HG03045 (cell line): ENCODE measurements around the gene USP4.
"Not testable (repeated sequence)": the region's sequence is repeated elsewhere in the genome, so short reads cannot be mapped to it uniquely, and the experiment has no call there.

Source experiments
- ATAC-seq: cut with Tn5 transposase; IDR thresholded peaks from one replicate; pipeline ENCODE4 v1.9.1; 2021; ENCODE audit warnings: mild to moderate bottlenecking, moderate library complexity; ENCODE audit not compliant: unreplicated experiment

USP4 gene

DNA sequence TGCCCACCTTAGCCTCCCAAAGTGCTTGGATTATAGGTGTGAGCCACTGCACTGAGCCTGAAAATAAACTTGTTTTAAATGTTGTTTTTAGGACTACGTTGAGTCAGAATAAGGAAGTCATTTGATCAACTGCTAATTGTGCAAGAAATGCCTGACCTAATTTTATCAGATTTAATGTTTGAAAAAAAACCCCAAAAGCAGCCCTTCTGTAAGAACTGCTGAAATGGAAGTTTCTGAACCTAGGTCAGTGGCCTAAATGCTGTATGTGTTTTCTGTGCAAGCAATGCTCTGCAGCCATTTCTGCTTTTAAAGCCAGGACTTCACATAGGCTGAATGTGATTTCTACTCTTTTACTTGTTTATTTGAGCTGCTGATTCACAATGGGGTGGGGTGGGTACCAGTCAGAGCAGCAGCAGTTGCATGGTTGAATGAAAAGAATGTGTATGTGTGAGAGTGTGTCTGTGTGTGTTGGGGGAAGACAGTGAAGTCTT, 11.7 kb upstream of the USP4 start:
- ATAC-seq, result no peak

DNA sequence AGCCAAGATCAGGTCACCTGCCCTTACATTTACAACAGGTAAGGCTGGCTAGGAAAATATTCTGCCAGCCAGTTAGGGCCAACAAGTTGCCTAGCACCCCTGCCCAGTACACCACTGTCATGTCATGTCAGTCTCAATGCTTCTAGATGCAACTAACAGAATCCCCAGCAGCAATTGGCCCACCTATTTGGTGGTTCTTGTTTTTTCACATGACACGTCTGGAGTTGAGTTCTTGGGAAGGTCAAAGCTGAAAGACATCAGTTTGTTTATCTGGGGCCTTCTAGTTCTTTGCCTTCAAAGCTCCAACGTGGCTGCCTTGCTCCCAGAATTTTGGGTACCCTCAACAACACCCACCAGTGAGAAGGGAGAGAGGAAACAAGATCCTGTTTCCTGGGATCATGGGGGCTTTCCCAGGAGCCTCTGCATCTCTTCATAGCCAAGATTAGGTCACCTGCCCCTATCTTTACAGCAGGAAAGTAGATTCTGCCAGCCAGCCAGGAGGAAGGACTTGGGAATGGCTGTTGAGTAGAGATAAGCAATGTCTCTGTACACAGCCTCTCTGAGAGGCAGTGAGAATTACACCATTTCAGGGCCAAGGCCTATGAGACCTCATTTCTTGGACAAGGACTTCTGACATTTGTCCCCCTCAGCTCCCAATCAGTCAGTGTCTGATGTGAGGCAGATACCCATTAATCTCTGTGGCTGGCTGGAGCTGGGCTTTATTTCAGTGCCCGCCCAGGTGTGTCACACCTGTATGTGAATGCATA, 9.7 kb upstream of the USP4 start:
- no peak for ATAC-seq

DNA sequence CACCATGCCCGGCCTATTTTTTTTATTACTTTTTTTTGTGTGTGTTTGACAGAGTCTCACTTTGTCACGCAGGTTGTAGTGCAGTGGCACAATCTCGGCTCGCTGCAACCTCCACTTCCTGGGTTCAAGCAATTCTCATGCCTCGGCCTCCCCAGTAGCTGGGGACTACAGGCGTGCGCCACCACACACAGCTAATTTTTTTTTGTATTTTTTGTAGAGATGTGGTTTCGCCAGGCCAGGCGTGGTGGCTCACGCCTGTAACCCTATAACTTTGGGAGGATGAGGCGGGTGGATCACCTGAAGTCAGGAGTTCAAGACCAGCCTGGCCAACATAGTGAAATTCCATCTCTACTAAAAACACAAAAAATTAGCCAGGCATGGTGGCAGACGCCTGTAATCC, 8.5 kb upstream of the USP4 start:
- ATAC-seq, result not testable (repeated sequence)

DNA sequence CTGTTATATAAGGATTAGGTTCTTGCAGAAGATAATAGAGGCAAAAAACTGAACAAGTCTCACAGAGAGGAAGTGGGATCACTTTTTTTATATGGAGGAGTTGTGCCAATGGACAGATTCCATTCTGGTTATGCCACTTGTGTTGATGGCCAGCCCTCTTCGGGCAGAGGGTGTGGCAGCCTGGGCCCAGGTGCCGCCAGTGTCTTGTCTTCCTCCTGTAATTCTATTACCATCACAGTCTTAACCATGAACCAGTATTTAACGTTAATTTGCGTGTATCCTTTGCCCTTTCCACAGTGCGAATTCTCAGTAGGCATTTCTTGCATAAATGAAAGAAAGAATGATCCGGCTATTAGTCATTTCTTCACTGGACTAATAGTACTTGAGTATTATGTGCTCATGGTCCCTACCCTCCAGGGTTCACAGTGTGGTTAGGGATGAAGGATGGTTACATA, 7.0 kb upstream of the USP4 start:
- no peak for ATAC-seq

DNA sequence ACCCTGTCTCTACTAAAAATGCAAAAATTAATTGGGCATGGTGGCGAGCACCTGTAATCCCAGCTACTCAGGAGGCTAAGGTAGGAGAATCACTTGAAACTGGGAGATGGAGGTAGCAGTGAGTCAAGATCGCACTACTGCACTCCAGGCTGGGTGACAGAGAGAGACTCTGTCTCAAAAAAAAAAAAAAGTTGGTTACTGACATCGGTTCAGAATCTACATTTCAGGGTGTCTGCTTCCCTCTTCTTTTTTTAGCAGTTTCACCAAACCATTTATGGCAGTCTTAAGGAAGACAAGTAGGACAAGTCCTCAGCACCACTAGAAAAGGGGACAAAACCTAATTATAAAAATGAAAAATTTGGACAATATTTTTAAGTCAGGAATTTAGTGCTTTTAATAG, 3.3 kb upstream of the USP4 start:
- ATAC-seq, result no peak

DNA sequence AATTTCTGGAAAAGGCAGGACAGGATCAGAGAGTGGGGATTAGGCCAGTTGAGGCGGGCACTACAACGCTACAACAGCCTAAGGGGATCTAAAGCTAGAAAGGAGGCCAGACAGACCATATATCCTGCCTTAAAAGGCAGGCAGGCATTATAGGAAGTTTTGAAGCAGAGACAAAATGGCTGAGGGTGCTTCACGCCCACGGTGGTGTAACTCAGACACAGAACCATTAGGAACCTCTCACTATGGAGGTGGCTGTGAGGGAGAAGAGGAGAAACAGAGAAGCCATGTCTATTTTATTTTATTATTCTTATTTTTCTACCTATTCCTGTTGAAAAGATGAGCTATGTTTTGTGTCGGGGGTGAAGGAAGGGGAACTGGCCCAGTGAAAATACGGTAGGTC, 2.1 kb upstream of the USP4 start:
- no peak for ATAC-seq

DNA sequence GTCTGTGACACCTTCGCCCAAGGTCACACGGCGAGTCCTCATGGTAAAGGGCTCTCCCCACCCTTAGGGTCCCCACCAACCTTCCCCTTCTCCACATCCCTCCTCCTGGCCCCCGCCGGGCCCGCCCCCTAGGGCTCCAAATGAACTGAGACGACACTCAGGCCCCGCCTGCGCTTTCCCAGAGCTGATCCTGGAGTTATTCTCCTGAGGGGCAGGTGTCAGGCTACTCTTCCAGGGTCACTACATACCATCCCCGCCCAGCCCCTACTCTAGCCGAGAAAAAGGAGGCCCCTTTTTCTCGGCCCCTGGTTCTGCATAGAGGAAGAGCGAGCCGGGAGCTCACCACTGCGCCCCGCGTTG, 292 bp downstream of the USP4 start:
- ATAC-seq, result peak; percentile 17

DNA sequence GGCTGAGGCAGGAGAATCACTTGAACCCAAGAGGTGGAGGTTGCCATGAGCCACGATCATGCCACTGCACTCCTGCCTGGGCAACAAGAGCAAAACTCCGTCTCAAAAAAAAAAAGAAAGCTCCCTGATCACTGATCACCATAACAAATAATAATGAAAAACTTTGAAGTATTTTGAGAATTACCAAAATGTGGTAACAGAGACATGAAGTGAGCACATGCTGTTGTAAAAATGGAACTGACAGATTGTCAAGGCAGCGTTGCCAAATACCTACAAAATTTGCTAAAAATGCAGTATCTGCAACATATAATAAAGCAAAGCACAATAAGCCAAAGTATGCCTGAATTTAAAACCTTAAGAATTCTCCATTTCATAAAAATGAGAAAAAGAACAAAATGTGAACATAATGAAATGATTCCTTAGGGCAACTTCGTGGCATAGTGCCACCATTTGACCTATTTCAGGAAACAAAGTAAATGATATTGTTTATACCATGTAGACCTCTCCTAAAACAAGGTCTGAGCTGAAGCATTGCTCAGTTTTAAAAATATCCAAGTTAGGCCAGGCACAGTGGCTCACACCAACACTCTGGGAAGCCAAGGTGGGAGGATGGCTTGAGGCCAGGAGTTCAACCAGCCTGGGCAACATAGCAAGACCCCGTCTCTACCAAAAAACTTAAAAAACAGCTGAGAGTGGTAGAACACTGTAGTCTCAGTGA, 5.8 kb downstream of the USP4 start:
- ATAC-seq, result no peak

DNA sequence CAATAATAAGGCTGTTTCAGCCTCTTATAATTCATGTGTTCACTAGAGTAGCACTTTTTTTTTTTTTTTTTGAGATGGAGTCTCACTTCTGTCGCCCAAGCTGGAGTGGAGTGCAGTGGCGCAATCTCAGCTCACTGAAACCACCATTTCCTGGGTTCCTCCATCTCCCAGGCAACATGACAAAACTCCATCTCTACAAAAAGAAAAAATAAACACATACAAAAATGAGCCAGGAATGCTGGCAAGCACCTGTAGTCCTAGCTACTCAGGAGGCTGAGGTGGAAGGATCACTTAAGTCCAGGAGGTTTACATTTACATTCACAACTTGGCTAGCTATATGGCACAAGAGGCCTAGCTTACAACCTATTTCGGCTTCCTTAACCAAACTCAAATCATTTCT, 6.8 kb downstream of the USP4 start:
- ATAC-seq, result no peak

DNA sequence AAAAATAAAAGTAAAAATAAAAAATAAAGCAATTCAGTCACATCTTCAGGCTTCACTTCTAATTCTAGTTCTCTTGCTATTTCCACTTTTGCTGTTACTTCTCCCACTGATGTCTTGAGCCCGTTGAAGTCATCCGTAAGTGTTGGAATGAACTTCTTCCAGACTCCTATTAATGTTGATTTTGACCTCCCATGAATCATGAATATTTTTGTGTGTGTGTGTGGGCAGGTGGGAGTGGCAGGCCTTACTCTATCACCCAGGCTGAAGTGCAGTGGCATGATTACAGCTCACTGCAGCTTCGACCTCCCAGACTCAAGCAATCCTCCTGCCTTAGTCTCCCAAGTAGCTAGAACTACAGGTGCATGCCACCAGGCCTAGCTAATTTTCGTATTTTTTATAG, 10.7 kb downstream of the USP4 start:
- ATAC-seq, result no peak

DNA sequence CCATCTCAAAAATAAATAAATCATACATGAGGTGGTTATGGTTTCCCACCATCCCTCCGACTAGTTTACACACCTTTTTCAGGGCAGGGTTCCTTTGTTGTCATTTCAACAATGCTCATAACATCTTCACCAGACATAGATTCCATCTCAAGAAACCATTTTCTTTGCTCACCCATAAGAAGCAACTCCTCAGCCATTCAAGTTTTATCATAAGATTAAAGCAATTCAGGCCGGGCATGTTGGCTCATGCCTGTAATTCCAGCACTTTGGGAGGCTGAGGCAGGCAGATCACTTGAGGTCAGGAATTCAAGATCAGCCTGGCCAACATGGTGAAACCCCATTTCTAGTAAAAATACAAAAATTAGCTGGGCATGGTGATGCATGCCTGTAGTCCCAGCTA, 11.5 kb downstream of the USP4 start:
- not testable (repeated sequence) for ATAC-seq

DNA sequence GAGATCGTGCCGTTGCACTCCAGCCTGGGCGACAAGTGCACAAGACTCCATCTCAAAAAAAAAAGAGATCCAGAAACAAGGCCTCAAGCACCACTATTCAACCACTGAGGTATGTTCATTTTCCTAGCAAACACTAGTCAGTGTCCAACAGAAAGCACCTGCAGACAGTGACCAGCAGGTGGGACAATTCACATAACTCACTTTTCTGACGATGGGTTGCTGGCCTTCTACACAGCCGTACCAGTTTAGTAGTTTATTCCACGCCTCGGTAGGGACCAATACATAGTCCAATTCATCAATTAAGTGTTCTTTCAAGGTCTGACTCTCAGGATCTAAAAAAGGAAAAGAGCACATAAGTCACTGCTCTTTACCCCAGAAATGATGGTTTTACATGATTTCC, 12.4 kb downstream of the USP4 start:
- no peak for ATAC-seq

DNA sequence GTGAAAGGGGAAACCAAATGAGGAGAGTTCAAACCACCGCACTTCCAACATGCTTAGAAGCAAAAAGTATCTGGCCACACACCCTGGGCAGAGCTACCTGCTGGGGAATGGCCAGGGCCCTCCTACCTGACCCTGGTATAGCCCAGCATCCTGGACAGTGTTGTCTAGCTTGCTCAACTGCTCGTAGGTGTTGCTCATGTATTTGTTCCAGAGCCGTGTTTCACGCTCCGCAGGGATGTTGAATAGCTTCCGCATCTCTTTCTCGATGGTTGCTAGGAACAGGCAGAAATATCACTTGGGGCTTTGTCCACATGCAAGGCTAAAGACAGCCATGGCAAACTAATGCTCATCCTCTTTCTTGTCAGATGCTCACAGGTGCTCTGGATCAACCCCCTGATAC, 15.1 kb downstream of the USP4 start:
- ATAC-seq, result no peak

DNA sequence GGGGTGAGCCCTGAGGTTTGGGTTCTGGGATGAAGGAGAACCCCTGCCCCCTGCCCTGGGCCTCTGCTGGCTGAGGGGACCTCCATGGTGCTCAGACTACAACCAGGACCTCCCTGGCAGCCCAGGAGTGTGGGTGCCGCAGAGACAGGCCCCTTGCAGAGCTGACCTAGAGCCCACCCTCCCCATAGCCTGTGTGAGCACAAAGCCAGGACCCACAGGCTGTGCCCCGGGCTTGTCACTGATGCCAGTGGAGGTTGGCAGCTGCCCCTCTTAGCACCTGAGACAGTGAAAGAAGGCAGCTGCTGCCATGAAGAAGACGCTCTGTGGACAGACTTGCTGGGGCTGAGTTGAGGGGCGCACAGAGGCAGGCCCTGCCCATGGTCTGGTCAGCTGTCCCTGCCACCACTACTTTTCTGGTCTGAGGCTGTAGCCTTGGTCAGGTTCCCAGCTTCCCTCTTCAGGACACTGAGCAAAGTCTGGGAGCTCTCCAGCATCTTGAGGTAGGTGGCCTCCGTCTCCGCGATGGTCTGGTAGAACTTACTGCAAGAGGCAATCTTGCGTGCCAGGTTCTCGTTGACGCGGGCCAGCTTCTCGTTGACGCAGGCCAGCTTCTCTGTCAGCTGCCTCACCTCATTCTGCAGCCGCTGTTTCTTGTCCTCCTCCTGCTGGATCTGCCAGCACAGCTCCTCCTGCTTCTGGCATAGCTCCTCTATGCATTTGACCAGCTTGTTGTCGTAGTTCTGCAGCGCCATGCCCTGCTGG, 23.0 kb downstream of the USP4 start:
- ATAC-seq, result no peak

DNA sequence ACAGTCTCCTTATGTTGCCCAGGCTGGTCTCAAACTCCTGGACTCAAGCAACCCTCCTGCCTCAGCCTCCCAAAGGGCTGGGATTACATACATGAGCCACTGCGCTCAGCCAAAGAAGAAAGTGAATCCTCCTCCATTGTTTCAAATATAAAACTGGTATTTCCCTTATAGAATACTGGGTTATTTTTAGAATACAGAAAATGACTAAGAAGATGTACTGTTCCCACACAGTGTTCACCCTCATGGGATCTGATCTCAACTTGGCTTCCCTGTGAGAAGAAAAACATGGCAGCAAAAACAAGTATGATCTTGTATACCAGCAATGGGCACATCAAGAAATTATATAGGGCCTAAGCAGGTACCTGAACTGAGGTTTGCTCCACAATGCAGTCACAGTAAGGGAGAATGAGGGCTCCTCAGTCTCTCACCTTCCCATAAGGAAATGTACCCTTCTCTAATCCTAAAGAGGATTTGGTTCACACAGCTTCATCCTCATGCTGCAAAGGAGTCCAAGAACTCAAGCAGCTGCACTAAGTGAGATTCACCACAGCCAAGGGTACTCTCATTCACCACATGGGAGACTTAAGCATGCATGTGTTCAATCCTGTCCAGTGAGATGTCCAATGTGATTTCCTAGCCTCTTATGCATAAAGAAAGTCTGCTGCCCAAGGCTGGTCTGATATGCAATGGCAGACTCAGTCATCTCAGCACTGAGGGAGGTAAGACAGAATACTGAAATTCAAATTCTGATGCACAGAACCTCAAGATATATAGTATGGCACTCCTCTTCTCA, 25.8 kb downstream of the USP4 start:
- ATAC-seq, result no peak

DNA sequence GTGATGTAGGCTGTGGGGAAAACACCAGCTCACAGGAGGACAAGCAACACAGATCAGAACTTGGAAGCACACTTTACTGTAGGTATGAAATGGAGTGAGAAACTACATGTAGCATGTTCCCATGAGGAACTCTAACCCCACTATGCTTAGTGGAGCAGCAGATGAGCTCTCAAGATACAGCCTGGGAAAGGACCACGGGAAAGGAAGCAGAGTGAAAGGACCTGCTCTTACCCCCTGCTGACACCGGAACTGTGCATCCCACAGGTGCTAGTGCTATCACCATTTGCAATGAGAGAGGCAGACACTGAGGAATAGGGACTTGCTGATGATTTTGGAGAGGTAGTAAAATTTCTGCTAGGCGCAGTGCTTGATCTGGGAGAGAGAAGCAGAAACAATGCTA, 28.6 kb downstream of the USP4 start:
- ATAC-seq, result no peak

DNA sequence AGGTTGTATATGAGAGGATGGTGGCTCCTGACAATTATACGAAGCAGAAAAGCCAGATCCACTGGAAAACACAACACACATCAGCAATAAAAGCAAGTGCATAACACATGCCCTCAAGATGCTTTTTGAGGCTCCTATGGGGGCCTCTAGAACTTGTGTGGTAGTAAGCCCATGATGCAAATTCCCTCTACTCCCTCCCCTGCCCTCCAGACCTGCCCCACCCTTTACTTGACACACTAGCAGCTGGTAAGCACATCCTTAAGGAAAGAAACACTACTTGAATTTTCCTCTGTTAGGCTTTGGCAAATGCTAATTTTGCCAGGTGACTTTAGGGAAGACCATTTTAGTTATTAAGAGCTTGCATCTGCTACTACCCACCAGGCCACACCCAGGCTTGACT, 29.2 kb downstream of the USP4 start:
- no peak for ATAC-seq

DNA sequence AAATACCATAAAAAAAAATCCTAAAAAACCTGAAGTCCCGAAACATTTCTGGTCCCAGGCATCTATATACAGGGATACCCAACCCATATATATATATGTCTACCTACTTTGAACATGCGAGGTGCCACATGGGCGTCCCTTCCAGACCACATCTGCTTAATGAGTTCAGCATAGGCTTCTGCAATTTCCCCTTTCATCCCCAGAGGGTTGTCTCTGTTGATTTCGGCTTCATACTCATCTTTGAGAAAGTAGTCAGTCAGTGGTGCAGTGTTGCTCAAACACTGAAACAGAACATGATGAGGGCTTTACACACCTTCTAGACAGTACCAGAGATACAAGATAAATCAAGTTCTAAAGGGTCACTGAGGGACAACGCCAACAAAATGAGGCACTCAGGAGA, 34.2 kb downstream of the USP4 start:
- ATAC-seq, result no peak

DNA sequence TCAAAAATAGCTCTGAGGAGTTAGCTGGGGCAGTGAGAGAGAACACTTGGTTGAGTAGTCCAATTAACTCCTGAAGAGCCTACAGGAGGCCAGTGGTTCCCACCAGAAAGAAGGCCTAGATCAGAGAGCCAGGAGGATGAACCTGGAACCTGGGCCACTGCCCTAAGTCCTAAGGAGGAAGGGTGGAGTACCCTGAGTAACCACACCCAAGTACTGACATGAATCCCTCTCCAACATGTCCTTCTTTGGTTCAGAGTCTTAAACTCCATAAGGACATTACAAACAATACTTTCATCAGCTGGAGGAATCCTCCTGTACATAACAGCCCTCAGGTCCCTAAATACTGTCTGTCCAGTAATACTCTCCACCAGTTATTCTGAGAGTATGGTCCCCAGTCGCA, 37.2 kb downstream of the USP4 start:
- ATAC-seq, result no peak

DNA sequence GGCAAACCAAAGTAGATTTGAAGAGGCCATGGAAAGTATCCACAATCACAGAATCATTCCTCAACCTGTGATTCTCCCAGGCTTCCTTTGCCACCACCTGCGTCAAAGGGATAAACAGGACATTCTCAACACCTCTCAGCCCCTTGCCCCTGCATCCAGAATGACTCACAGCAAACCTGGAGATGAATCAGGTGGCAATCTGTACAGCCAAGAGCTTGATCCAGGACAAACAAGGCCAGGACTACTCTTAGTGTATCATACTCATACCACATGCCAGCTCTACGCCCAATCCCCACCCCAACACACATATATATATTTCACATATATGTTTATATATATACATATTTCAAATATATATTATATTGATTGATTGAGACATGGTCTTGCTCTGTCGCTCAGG, 39.3 kb downstream of the USP4 start:
- no peak for ATAC-seq

DNA sequence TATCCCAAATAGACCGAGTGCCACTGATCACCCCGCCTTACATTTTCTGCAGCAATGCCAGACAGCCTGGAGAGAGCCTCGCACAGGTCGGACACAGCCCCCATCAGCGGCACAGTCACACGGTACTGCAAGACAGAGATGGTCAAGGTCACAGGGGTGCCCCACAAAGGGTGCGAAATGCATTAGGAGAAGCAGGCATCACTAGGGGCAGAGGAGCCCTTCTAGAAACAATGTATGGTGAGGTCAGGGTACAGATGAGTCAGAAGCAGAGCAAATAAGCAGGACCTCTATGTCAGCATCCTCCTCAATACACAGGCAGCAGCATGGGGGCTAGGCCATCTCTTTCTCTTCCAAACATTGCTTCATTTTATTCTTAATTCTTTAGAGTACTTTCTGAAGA, 41.3 kb downstream of the USP4 start:
- no peak for ATAC-seq
